PC-9 (cell line): ENCODE results near the gene FOXP1. TPM values are rescaled to one million over a fixed set of nuclear protein-coding genes. Genes with fewer than 3 reads are reported as not detected.

ENCODE experiments used
- BruUV-seq: library from RNA; stranded (reverse); fragments of 400-500 nt; replicated peaks from 2 replicates; lab custom pipeline; 2021; lab: Mats Ljungman, UMichigan
- CTCF ChIA-PET: fragments of 300-600 bp; sonication (Branson Sonifier 250); formaldehyde crosslinking; loops from one replicate; lab custom pipeline; 2022; ENCODE audit warnings: antibody characterized with exemption; lab: Charles Lee
- POLR2A ChIA-PET: fragments of 300-600 bp; sonication (Branson Sonifier 250); formaldehyde crosslinking; loops from one replicate; lab custom pipeline; 2022; ENCODE audit warnings: antibody characterized with exemption; ENCODE audit not compliant: unreplicated experiment; lab: Charles Lee
- DNase-seq, 2 experiments: peaks; one replicate each; pipeline versions ENCODE4 v3.0.0 to v3.0.0-alpha.2; 2015 to 2022; ENCODE audit warnings: mixed read lengths in 1 of 2
- H2AFZ ChIP-seq: fragments of 200-600 bp; sonication (generic); 2 replicates; pipeline ENCODE4 v1.8.1; 2017; ENCODE audit warnings: antibody characterized with exemption
- H3F3A ChIP-seq: fragments of 200-600 bp; sonication (generic); 2 replicates; pipeline ENCODE4 v1.8.1; 2017; ENCODE audit warnings: antibody characterized with exemption, mild to moderate bottlenecking, low read depth; ENCODE audit not compliant: insufficient read depth
- H3K27ac ChIP-seq: fragments of 200-600 bp; sonication (generic); 2 replicates; pipeline ENCODE4 v1.6.1; 2016; ENCODE audit warnings: mixed run types
- H3K27me3 ChIP-seq: fragments of 200-600 bp; sonication (generic); 2 replicates; pipeline ENCODE4 v1.6.1; 2016; ENCODE audit warnings: low read depth, mixed run types; ENCODE audit not compliant: insufficient read depth
- H3K36me3 ChIP-seq: fragments of 200-600 bp; sonication (generic); 2 replicates; pipeline ENCODE4 v1.6.1; 2016; ENCODE audit warnings: low read depth, mixed run types
- H3K4me1 ChIP-seq: fragments of 200-600 bp; sonication (generic); replicated peaks from 2 replicates; pipeline ENCODE4 v1.6.1; 2016; ENCODE audit warnings: mixed run types; ENCODE audit not compliant: insufficient read depth
- H3K4me2 ChIP-seq: fragments of 200-600 bp; sonication (generic); 2 replicates; pipeline ENCODE4 v1.6.1; 2017; ENCODE audit warnings: mixed run types
- H3K4me3 ChIP-seq: fragments of 200-600 bp; sonication (generic); 2 replicates; pipeline ENCODE4 v1.6.1; 2016; ENCODE audit warnings: mixed run types
- H3K79me2 ChIP-seq: fragments of 200-600 bp; sonication (generic); 2 replicates; pipeline ENCODE4 v1.6.1; 2017; ENCODE audit warnings: low read depth, mixed run types
- H3K9me2 ChIP-seq: fragments of 200-600 bp; sonication (generic); 2 replicates; pipeline ENCODE4 v1.8.1; 2017; ENCODE audit warnings: mild to moderate bottlenecking; ENCODE audit not compliant: insufficient read depth
- H3K9me3 ChIP-seq: fragments of 200-600 bp; sonication (generic); 2 replicates; pipeline ENCODE4 v1.8.1; 2016; ENCODE audit warnings: low read depth; ENCODE audit not compliant: insufficient read depth
- H4K20me1 ChIP-seq: fragments of 200-600 bp; sonication (generic); 2 replicates; pipeline ENCODE4 v1.8.1; 2017; ENCODE audit not compliant: insufficient read depth
- EZH2 ChIP-seq: fragments of 200-600 bp; sonication (generic); IDR thresholded peaks from 2 replicates; pipeline ENCODE4 v1.8.0; 2017; ENCODE audit warnings: antibody characterized with exemption, low read depth
- intact Hi-C: fragments of 100-400 bp; cut with micrococcal nuclease; formaldehyde crosslinking; loops from one replicate; pipeline ENCODE4 v1.10.0; 2022; ENCODE audit not compliant: unreplicated experiment
- total RNA-seq: library from RNA; stranded (reverse); gene quantifications from 2 replicates; pipeline ENCODE4 v1.2.3, GENCODE V29; 2021
- TF ChIP-seq, protein P1 (sequence below): fragments of 200-600 bp; sonication (generic); conservative IDR thresholded peaks from 2 replicates; pipeline ENCODE4 v1.6.1; 2017; ENCODE audit warnings: mixed run types, antibody characterized with exemption, mild to moderate bottlenecking, moderate library complexity

Gene FOXP1
- total RNA-seq, 1 experiment from 2014 or later, result 33.3 TPM

DNA sequence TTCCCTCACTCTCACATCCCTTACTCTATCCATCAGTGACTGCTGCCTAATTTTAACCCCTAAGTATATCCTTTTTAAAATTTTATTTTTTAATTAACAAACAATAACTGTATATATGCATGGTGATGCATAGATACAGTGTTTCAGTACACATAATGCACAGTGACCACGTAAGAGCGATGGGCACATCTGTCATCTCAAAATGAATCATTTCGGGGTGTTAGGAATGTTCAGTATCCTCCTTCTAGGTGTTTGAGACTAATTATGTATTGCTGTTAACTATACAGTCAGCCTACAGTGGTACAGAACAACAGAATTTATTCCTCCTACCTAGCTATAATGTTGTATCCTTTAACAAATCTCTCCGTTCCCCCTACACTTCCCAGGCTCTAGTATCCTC, 307.0 kb downstream of the FOXP1 start:
- H3K4me1 ChIP-seq, result no peaks in the 10 kb centered on the region
- ChIA-PET CTCF (interaction anchor here (0.7 kb wide), 1 partner anchor 253 kb away, joined by 8 read pairs; no protein-coding TSS in a partner anchor), POLR2A (no interaction called here)
- no peak for TF ChIP-seq EZH2
- TF ChIP-seq, protein P1, sequence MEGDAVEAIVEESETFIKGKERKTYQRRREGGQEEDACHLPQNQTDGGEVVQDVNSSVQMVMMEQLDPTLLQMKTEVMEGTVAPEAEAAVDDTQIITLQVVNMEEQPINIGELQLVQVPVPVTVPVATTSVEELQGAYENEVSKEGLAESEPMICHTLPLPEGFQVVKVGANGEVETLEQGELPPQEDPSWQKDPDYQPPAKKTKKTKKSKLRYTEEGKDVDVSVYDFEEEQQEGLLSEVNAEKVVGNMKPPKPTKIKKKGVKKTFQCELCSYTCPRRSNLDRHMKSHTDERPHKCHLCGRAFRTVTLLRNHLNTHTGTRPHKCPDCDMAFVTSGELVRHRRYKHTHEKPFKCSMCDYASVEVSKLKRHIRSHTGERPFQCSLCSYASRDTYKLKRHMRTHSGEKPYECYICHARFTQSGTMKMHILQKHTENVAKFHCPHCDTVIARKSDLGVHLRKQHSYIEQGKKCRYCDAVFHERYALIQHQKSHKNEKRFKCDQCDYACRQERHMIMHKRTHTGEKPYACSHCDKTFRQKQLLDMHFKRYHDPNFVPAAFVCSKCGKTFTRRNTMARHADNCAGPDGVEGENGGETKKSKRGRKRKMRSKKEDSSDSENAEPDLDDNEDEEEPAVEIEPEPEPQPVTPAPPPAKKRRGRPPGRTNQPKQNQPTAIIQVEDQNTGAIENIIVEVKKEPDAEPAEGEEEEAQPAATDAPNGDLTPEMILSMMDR, result no peak
- no peaks in the 10 kb centered on the region for H3K27me3 ChIP-seq
- H3K36me3 ChIP-seq, result no peaks in the 10 kb centered on the region
- H3K4me2 ChIP-seq, result no peak overlapping the region
- BruUV-seq, result no TSS peak
- no peaks in the 10 kb centered on the region for H4K20me1 ChIP-seq
- no peak for DNase-seq
- H3K4me3 ChIP-seq, result no peak overlapping the region
- intact Hi-C loops, result no loop called here
- no peaks in the 10 kb centered on the region for H3K9me3 ChIP-seq
- no peaks in the 10 kb centered on the region for H3F3A ChIP-seq
- no peak overlapping the region for H2AFZ ChIP-seq
- no peaks in the 10 kb centered on the region for H3K79me2 ChIP-seq
- no peaks in the 10 kb centered on the region for H3K9me2 ChIP-seq
- H3K27ac ChIP-seq, result no peak overlapping the region

DNA sequence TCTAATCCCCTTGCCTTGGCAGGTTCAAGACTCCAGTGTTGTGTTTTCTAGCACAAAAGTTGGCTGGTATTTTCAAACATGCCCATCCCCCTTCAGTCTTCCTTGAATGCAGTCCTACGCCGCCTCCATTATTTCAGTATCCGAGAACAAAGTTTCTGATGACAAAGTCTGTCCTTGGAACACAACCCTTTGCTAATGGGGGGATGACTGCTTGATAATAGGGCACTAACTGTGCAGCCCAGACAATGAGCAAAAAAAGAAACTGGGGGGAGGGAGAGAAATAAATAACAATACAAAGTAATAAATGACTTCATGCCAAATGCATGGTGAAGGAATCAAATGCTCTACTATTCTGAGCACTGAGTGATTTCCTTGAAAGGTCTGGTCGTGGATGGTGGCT, 310.1 kb downstream of the FOXP1 start:
- Histone ChIP-seq H3K27ac (no peak overlapping the region), H3K4me3 (no peak overlapping the region), H2AFZ (no peak overlapping the region), H3K4me1 (no peaks in the 10 kb centered on the region), H3K36me3 (no peaks in the 10 kb centered on the region), H3K4me2 (no peak overlapping the region), H3K27me3 (no peaks in the 10 kb centered on the region), H3F3A (no peaks in the 10 kb centered on the region), H3K9me2 (no peaks in the 10 kb centered on the region), H3K9me3 (no peaks in the 10 kb centered on the region), H4K20me1 (no peaks in the 10 kb centered on the region), H3K79me2 (no peaks in the 10 kb centered on the region)
- ChIA-PET CTCF (no interaction called here), POLR2A (no interaction called here)
- intact Hi-C loops, result no loop called here
- no TSS peak for BruUV-seq
- no peak for DNase-seq
- no peak for TF ChIP-seq EZH2
- TF ChIP-seq, protein P1, result no peak

DNA sequence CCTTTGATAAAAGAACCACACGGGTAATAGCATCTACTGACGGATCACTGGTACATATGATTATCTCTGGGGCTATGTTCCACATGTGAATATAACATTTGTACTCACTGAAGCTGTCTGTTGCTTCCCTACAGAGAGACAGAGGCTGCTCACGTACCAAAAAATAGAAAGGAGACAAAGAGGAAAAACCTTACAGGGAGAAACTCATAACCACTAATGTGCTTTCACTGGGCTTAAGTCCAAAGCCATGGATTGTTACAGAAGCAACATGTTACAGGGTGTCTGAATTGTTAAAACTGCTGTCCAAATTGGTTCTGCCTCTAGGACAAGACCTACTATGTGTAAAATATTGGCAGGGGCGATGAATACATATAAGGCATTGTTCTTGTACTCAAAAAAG, 311.9 kb downstream of the FOXP1 start:
- TF ChIP-seq, protein P1, result no peak
- TF ChIP-seq EZH2, result no peak
- no peak overlapping the region for H3K4me2 ChIP-seq
- H3F3A ChIP-seq, result no peaks in the 10 kb centered on the region
- H3K9me3 ChIP-seq, result no peaks in the 10 kb centered on the region
- H3K9me2 ChIP-seq, result no peaks in the 10 kb centered on the region
- H3K27me3 ChIP-seq, result no peaks in the 10 kb centered on the region
- H3K4me1 ChIP-seq, result no peaks in the 10 kb centered on the region
- POLR2A ChIA-PET, result no interaction called here
- intact Hi-C loops, result no loop called here
- no peak for DNase-seq
- H3K36me3 ChIP-seq, result no peaks in the 10 kb centered on the region
- no peak overlapping the region for H2AFZ ChIP-seq
- no peak overlapping the region for H3K4me3 ChIP-seq
- H4K20me1 ChIP-seq, result no peaks in the 10 kb centered on the region
- CTCF ChIA-PET, result no interaction called here
- BruUV-seq, result no TSS peak
- no peak overlapping the region for H3K27ac ChIP-seq
- no peaks in the 10 kb centered on the region for H3K79me2 ChIP-seq
